Smooth muscle cell (in vitro differentiated cells): Measurements from ENCODE around the gene KRTAP11-1. TPM values are rescaled to one million over a fixed set of nuclear protein-coding genes. Genes with fewer than 3 reads are reported as not detected.
A peak's percentile ranks its signal among the peaks of the same experiment; 100 is the strongest.

ENCODE experiments used
- DNase-seq: peaks from one replicate; lab custom pipeline; 2025; ENCODE audit not compliant: unreplicated experiment; lab: John Stamatoyannopoulos, UW
- H2AFZ ChIP-seq: fragments of 200-600 bp; sonication (generic); 2 replicates; pipeline ENCODE4 v1.6.0; 2016; ENCODE audit warnings: antibody characterized with exemption, low read depth, mild to moderate bottlenecking
- H3F3A ChIP-seq: fragments of 200-600 bp; sonication (generic); 2 replicates; pipeline ENCODE4 v1.6.0; 2017; ENCODE audit warnings: antibody characterized with exemption, low read depth
- H3K27ac ChIP-seq: fragments of 200-600 bp; sonication (generic); 2 replicates; pipeline ENCODE4 v1.5.1; 2016; ENCODE audit warnings: low read depth, mild to moderate bottlenecking
- H3K27me3 ChIP-seq: fragments of 200-600 bp; sonication (generic); 2 replicates; pipeline ENCODE4 v1.6.1; 2016; ENCODE audit warnings: low read depth, mild to moderate bottlenecking
- H3K36me3 ChIP-seq: fragments of 200-600 bp; sonication (generic); 2 replicates; pipeline ENCODE4 v1.5.1; 2016; ENCODE audit warnings: low read depth
- H3K4me1 ChIP-seq: fragments of 200-600 bp; sonication (generic); 2 replicates; pipeline ENCODE4 v1.5.1; 2016; ENCODE audit warnings: low read depth
- H3K4me2 ChIP-seq: fragments of 200-600 bp; sonication (generic); 2 replicates; pipeline ENCODE4 v1.6.0; 2016; ENCODE audit warnings: mild to moderate bottlenecking
- H3K4me3 ChIP-seq: fragments of 200-600 bp; sonication (generic); 2 replicates; pipeline ENCODE4 v1.5.1; 2016; ENCODE audit warnings: mild to moderate bottlenecking
- H3K79me2 ChIP-seq: fragments of 200-600 bp; sonication (generic); 2 replicates; pipeline ENCODE4 v1.6.0; 2016; ENCODE audit warnings: low read depth, mild to moderate bottlenecking
- H3K9ac ChIP-seq: fragments of 200-600 bp; sonication (generic); 2 replicates; pipeline ENCODE4 v1.6.0; 2016; ENCODE audit warnings: low read depth
- H3K9me3 ChIP-seq: fragments of 200-600 bp; sonication (generic); replicated peaks from 2 replicates; pipeline ENCODE4 v1.5.1; 2016; ENCODE audit warnings: low read depth
- H4K20me1 ChIP-seq: fragments of 200-600 bp; sonication (generic); 2 replicates; pipeline ENCODE4 v1.6.0; 2016; ENCODE audit warnings: low read depth
- WGBS: methylation state at CpG from one replicate; pipeline ENCODE4 v1.1.7; 2016; ENCODE audit warnings: low lambda C conversion rate; 5-methylcytosine and 5-hydroxymethylcytosine counted together
- polyA plus RNA-seq: library from polyadenylated mRNA; unstranded; fragments of >200 nt; fragmentation: Nextera tagmentation; extraction: Ambion mirVana; gene quantifications from 2 replicates; pipeline ENCODE4 v1.2.1, GENCODE V29; 2016
- total RNA-seq: library from RNA; depleted of rRNA; stranded (reverse); fragments of >200 nt; gene quantifications from 2 replicates; pipeline ENCODE4 v1.2.3, GENCODE V29; 2014
- TF ChIP-seq, protein P1 (sequence below): fragments of 200-600 bp; sonication (generic); IDR thresholded peaks from 2 replicates; pipeline ENCODE4 v1.5.1; 2017; ENCODE audit warnings: borderline replicate concordance, mild to moderate bottlenecking, antibody characterized with exemption; ENCODE audit not compliant: insufficient read depth, poor library complexity, severe bottlenecking

The KRTAP11-1 gene
- total and polyA plus RNA-seq, 2 experiments from 2014 or later, result not detected

DNA sequence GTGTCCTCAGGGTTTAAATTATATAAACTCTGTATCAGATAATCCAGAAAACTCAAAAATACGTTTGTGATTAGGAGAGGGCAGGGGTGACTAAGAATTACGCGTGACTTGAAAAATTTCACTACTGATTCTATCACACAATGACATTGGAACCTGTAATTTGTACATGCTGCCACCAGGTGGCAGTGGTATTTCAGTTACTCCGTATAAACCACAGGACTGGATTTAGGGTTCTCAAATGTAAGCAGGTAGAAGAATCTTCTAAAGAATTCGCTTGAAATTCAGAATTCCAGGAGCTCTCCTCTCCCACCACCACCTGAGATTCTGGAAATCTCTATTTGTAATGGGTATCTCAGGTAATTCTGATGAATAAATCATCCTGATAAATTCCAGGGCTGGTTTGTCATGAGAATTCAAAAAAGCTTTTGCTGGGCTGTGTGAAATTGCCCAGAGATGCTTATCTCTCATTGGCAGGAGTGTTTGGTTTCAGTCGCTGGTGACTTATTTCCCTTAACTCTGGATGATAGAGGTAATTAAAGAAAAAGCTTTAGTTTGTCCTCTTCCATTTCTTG, 50.1 kb downstream of the KRTAP11-1 start:
- no peaks in the 10 kb centered on the region for H3K9me3 ChIP-seq
- H3K4me2 ChIP-seq, result no peak overlapping the region
- H3F3A ChIP-seq, result no peaks in the 10 kb centered on the region
- no peak overlapping the region for H2AFZ ChIP-seq
- H3K79me2 ChIP-seq, result no peaks in the 10 kb centered on the region
- WGBS, result 20% methylated on average over 6 of the region's 6 CpGs
- H4K20me1 ChIP-seq, result no peaks in the 10 kb centered on the region
- no peak overlapping the region for H3K4me3 ChIP-seq
- no peaks in the 10 kb centered on the region for H3K4me1 ChIP-seq
- no peak for DNase-seq
- H3K27ac ChIP-seq, result no peak overlapping the region
- no peaks in the 10 kb centered on the region for H3K36me3 ChIP-seq
- no peaks in the 10 kb centered on the region for H3K27me3 ChIP-seq
- no peak overlapping the region for H3K9ac ChIP-seq
- TF ChIP-seq, protein P1, sequence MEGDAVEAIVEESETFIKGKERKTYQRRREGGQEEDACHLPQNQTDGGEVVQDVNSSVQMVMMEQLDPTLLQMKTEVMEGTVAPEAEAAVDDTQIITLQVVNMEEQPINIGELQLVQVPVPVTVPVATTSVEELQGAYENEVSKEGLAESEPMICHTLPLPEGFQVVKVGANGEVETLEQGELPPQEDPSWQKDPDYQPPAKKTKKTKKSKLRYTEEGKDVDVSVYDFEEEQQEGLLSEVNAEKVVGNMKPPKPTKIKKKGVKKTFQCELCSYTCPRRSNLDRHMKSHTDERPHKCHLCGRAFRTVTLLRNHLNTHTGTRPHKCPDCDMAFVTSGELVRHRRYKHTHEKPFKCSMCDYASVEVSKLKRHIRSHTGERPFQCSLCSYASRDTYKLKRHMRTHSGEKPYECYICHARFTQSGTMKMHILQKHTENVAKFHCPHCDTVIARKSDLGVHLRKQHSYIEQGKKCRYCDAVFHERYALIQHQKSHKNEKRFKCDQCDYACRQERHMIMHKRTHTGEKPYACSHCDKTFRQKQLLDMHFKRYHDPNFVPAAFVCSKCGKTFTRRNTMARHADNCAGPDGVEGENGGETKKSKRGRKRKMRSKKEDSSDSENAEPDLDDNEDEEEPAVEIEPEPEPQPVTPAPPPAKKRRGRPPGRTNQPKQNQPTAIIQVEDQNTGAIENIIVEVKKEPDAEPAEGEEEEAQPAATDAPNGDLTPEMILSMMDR, result peak; percentile 52

Other genes starting within 250 kb of the KRTAP11-1 start
- not detected in 2 replicates for gene KRTAP20-2, start 246.4 kb downstream of the KRTAP11-1 start, total RNA-seq
- gene KRTAP20-2, start 246.4 kb downstream of the KRTAP11-1 start, polyA plus RNA-seq, result not detected in 2 replicates
- gene KRTAP20-3, start 238.7 kb downstream of the KRTAP11-1 start, total RNA-seq, result not detected in 2 replicates
- not detected in 2 replicates for gene KRTAP20-3, start 238.7 kb downstream of the KRTAP11-1 start, polyA plus RNA-seq
- not detected in 2 replicates for gene KRTAP21-3, start 162.8 kb downstream of the KRTAP11-1 start, total RNA-seq
- gene KRTAP21-3, start 162.8 kb downstream of the KRTAP11-1 start, polyA plus RNA-seq, result not detected in 2 replicates
- not detected in 2 replicates for gene KRTAP21-2, start 134.3 kb downstream of the KRTAP11-1 start, total RNA-seq
- not detected in 2 replicates for gene KRTAP21-2, start 134.3 kb downstream of the KRTAP11-1 start, polyA plus RNA-seq
- gene KRTAP21-1, start 126.2 kb downstream of the KRTAP11-1 start, total RNA-seq, result not detected in 2 replicates
- not detected in 2 replicates for gene KRTAP21-1, start 126.2 kb downstream of the KRTAP11-1 start, polyA plus RNA-seq
- gene KRTAP8-1, start 68.3 kb downstream of the KRTAP11-1 start, total RNA-seq, result not detected in 2 replicates
- gene KRTAP8-1, start 68.3 kb downstream of the KRTAP11-1 start, polyA plus RNA-seq, result not detected in 2 replicates
- 0.94 TPM in 1 of 2 replicates, not detected in the other for gene KRTAP7-1, start 51.8 kb downstream of the KRTAP11-1 start, total RNA-seq
- 0.62 TPM in 1 of 2 replicates, not detected in the other for gene KRTAP7-1, start 51.8 kb downstream of the KRTAP11-1 start, polyA plus RNA-seq
- not detected in 2 replicates for gene KRTAP19-8, start 156.9 kb upstream of the KRTAP11-1 start, total RNA-seq
- gene KRTAP19-8, start 156.9 kb upstream of the KRTAP11-1 start, polyA plus RNA-seq, result not detected in 2 replicates